HCT116 (cell line): ENCODE measurements around the gene KRT73. TPM values are rescaled to one million over a fixed set of nuclear protein-coding genes. Genes with fewer than 3 reads are reported as not detected.

ENCODE experiments used
- ATAC-seq: fragments of 200-7000 bp; cut with Tn5 transposase; 2 replicates; pipeline ENCODE4 v1.9.1; 2020; ENCODE audit warnings: mild to moderate bottlenecking, moderate library complexity
- BruUV-seq: library from RNA; stranded (reverse); fragments of 400-500 nt; replicated peaks from 2 replicates; lab custom pipeline; 2021; lab: Mats Ljungman, UMichigan
- CTCF ChIA-PET: fragments of 300-600 bp; sonication (Branson Sonifier 250); formaldehyde crosslinking; loops from one replicate; lab custom pipeline; 2021; ENCODE audit warnings: antibody characterized with exemption; lab: Charles Lee
- POLR2A ChIA-PET: fragments of 300-600, 350-600 bp; sonication (Branson Sonifier 250); formaldehyde crosslinking; loops from one replicate; lab custom pipeline; 2021; ENCODE audit warnings: antibody characterized with exemption; lab: Charles Lee
- RAD21 ChIA-PET, 2 experiments: fragments of 300-600 bp; sonication (Branson Sonifier 250); formaldehyde crosslinking; loops; one replicate each; lab custom pipeline; 2023; ENCODE audit warnings: low total read pairs in 2 of 2; ENCODE audit not compliant: uncharacterized antibody in 2 of 2, unreplicated experiment in 2 of 2, low non-redundant PET in 1 of 2; lab: Charles Lee
- DNase-seq: peaks from one replicate; pipeline ENCODE4 v3.0.0-alpha.2; 2010; ENCODE audit warnings: low read depth, low spot score
- H2AFZ ChIP-seq: fragments of 200-600 bp; shearing (Covaris generic), sonication (generic); 2 replicates; pipeline ENCODE4 v1.6.1; 2017; ENCODE audit warnings: low read depth, mixed run types, mixed read lengths, antibody characterized with exemption, low read length; ENCODE audit not compliant: poor library complexity, severe bottlenecking
- H3K27ac ChIP-seq: 2 replicates; pipeline ENCODE4 v1.5.1; 2012; ENCODE audit warnings: low read depth, low read length
- H3K27me3 ChIP-seq: fragments of 200-600 bp; sonication (generic); 2 replicates; pipeline ENCODE4 v1.6.1; 2016; ENCODE audit warnings: mixed run types, low read length, mixed read lengths; ENCODE audit not compliant: insufficient read depth
- H3K36me3 ChIP-seq, 2 experiments: fragments of 200-500 bp in 1 of 2; fragments of 200-600 bp in 1 of 2; sonication (Bioruptor generic) in 1 of 2; sonication (generic) in 1 of 2; 2 replicates each; pipeline versions ENCODE4 v1.5.1 to v1.6.1; 2014 to 2016; ENCODE audit warnings: low read length in 2 of 2, inconsistent platforms in 1 of 2, mixed read lengths in 1 of 2, mixed run types in 1 of 2; ENCODE audit not compliant: insufficient read depth in 2 of 2, control insufficient read depth in 1 of 2
- H3K4me1 ChIP-seq, 2 experiments: fragments of 200-600 bp in 1 of 2; sonication (generic) in 1 of 2; 2 replicates each; pipeline versions ENCODE4 v1.5.1 to v1.6.1; 2012 to 2017; ENCODE audit warnings: low read length in 2 of 2, inconsistent platforms in 1 of 2, mild to moderate bottlenecking in 1 of 2, mixed read lengths in 1 of 2, mixed run types in 1 of 2, moderate library complexity in 1 of 2; ENCODE audit not compliant: insufficient read depth in 2 of 2, control insufficient read depth in 1 of 2
- H3K4me2 ChIP-seq: fragments of 200-600 bp; sonication (generic); 2 replicates; pipeline ENCODE4 v1.6.1; 2017; ENCODE audit warnings: mixed run types, low read length, mixed read lengths
- H3K4me3 ChIP-seq, 2 experiments: fragments of 200-600 bp in 1 of 2; sonication (generic) in 1 of 2; replicated peaks in 1 of 2; 2 replicates each; pipeline ENCODE4 v1.5.1; 2011 to 2016; ENCODE audit warnings: low read length in 2 of 2, control low read depth in 1 of 2, low read depth in 1 of 2, mild to moderate bottlenecking in 1 of 2, mixed read lengths in 1 of 2, mixed run types in 1 of 2
- H3K79me2 ChIP-seq: fragments of 200-600 bp; sonication (generic); 2 replicates; pipeline ENCODE4 v1.6.1; 2017; ENCODE audit warnings: mild to moderate bottlenecking, mixed run types, low read length, moderate library complexity, mixed read lengths; ENCODE audit not compliant: insufficient read depth
- H3K9ac ChIP-seq: fragments of 200-600 bp; sonication (generic); 2 replicates; pipeline ENCODE4 v1.6.1; 2016; ENCODE audit warnings: low read length, mixed read lengths
- H3K9me2 ChIP-seq: fragments of 200-600 bp; sonication (generic), shearing (Covaris generic); 2 replicates; pipeline ENCODE4 v1.6.1; 2017; ENCODE audit warnings: mixed run types, mild to moderate bottlenecking, moderate library complexity; ENCODE audit not compliant: insufficient read depth
- H3K9me3 ChIP-seq, 2 experiments: fragments of 200-500 bp in 1 of 2; fragments of 200-600 bp in 1 of 2; sonication (Bioruptor generic) in 1 of 2; sonication (generic) in 1 of 2; 2 replicates each; pipeline ENCODE4 v1.6.1; 2014 to 2017; ENCODE audit warnings: low read length in 2 of 2, mixed read lengths in 2 of 2, inconsistent platforms in 1 of 2, low read depth in 1 of 2, mild to moderate bottlenecking in 1 of 2, mixed run types in 1 of 2, moderate library complexity in 1 of 2; ENCODE audit not compliant: control insufficient read depth in 1 of 2, insufficient read depth in 1 of 2
- H4K20me1 ChIP-seq: fragments of 200-600 bp; sonication (generic), shearing (Covaris generic); 2 replicates; pipeline ENCODE4 v1.6.1; 2017; ENCODE audit warnings: mixed run types, mild to moderate bottlenecking, moderate library complexity; ENCODE audit not compliant: insufficient read depth
- EGR1 ChIP-seq: IDR thresholded peaks from 2 replicates; pipeline ENCODE4 v1.6.1; 2012; ENCODE audit warnings: low read depth
- EZH2 ChIP-seq: fragments of 200-600 bp; sonication (generic); IDR thresholded peaks from 2 replicates; pipeline ENCODE4 v1.6.1; 2017; ENCODE audit warnings: antibody characterized with exemption, mixed run types
- SP1 ChIP-seq: IDR thresholded peaks from 2 replicates; pipeline ENCODE4 v1.6.1; 2012; ENCODE audit warnings: low read depth
- ZBTB33 ChIP-seq: IDR thresholded peaks from 2 replicates; pipeline ENCODE4 v1.6.1; 2011; ENCODE audit warnings: mild to moderate bottlenecking, low read length, moderate library complexity; ENCODE audit not compliant: insufficient replicate concordance; ENCODE audit errors: extremely low read depth
- ZFX ChIP-seq: fragments of 450-650 bp; IDR thresholded peaks from 2 replicates; pipeline ENCODE4 v1.6.1; 2017
- intact Hi-C: fragments of 100-400 bp; cut with micrococcal nuclease; formaldehyde crosslinking; loops from 2 replicates; pipeline ENCODE4 v1.10.0; 2022
- total RNA-seq: library from RNA; stranded (reverse); gene quantifications from one replicate; pipeline ENCODE4 v1.2.1, GENCODE V29; 2021; ENCODE audit not compliant: unreplicated experiment

The KRT73 gene
- total RNA-seq, 1 experiment from 2014 or later, result not detected

GRCh38 chr12:52580496-52580895, 37.9 kb downstream of the KRT73 start:
- Histone ChIP-seq H3K9me2 (no peaks in the 10 kb centered on the region), H2AFZ (no peak overlapping the region), H3K4me2 (peak overlapping the region; percentile 19; the same call in 1 of the 2 replicates), H3K36me3 (no peaks in the 10 kb centered on the region), H3K9me3 (no peaks in the 10 kb centered on the region), H3K9ac (no peak overlapping the region), H3K4me3 (no peak overlapping the region), H3K27ac (no peak overlapping the region), H3K27me3 (no peaks in the 10 kb centered on the region), H3K4me1 (peaks cover 0 to 40% of the 10 kb centered on the region in 2 experiments; a peak in 3 of 4 replicates), H3K79me2 (no peaks in the 10 kb centered on the region), H4K20me1 (no peaks in the 10 kb centered on the region)
- intact Hi-C loops, result loop anchor here (5.0 kb wide), 2 partner anchors 188 to 423 kb away; no protein-coding TSS in a partner anchor
- ChIA-PET POLR2A (no interaction called here), CTCF (interaction anchor here (1.1 to 4.6 kb wide), 5 partner anchors 185 to 299 kb away, joined by 4 to 29 read pairs (median 21); no protein-coding TSS in a partner anchor), RAD21 (interaction anchor here in 1 of 2 experiments (1.5 kb wide), 1 partner anchor 299 kb away, joined by 3 read pairs; no protein-coding TSS in a partner anchor)
- no TSS peak for BruUV-seq
- no peak for ATAC-seq
- TF ChIP-seq EGR1, result no peak
- TF ChIP-seq EZH2, result no peak
- no peak for TF ChIP-seq SP1
- no peak for TF ChIP-seq ZFX
- TF ChIP-seq ZBTB33, result no peak
- DNase-seq, result no peak
